ENCODE data around the gene SETBP1.
"Not testable (repeated sequence)": the region's sequence is repeated elsewhere in the genome, so short reads cannot be mapped to it uniquely, and the experiment has no call there.

SETBP1 gene

DNA sequence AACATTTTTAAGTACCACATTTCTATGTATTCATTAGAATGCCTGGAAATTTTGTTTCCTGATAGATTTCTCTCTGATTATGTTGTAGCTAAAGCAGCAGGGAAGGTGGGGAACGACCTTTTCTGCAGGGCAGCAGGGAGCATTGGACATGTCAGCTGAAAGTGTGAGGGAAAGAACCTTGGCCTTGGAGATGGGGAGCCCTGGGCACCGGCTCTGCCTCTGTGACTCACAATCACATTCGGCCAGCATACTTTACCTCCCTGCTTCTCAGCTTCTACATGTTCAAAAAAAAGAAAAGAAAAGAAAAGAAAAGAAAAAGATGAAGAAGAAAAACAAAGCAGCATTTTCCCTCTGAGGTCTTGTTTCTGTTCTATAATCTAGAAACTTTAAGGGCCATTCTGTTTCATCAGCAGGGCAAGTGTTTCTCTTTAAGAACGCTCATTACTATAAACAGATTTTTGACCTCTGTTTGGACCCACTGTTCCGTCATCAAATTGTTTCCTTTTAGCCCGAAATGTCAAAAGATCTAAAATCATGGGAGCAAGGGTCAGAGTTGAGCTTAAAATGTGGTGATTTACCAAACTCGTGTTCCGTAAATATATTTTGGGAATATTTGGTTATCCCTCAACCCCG lies 27.9 kb downstream of the SETBP1 start:
- no peak for DNase-seq

GRCh38 chr18:44709307-44710126 lies 28.8 kb downstream of the SETBP1 start:
- DNase-seq, result no peak

GRCh38 chr18:44710931-44711330 lies 30.2 kb downstream of the SETBP1 start:
- no peak for DNase-seq

GRCh38 chr18:44712025-44712424 lies 31.3 kb downstream of the SETBP1 start:
- no peak for DNase-seq

DNA sequence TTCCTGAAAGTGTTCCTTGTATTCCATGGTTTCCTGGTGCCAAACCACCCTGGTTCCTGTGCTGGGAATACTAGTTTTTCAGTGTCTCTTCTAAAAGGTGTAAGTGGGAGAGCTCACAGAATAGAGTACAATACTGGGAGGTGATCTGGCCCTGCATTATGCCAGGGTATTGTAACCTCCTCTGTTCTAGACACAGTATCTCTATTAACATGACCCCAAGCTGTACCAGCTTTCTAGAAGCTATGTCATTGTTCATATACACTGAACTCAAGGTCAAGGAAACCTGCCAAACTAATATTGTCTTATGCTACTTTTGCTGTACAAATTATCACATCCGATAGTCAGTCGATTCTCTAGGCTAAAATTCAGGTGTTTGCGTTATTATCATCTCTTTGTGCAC lies 32.7 kb downstream of the SETBP1 start:
- no peak for DNase-seq

DNA sequence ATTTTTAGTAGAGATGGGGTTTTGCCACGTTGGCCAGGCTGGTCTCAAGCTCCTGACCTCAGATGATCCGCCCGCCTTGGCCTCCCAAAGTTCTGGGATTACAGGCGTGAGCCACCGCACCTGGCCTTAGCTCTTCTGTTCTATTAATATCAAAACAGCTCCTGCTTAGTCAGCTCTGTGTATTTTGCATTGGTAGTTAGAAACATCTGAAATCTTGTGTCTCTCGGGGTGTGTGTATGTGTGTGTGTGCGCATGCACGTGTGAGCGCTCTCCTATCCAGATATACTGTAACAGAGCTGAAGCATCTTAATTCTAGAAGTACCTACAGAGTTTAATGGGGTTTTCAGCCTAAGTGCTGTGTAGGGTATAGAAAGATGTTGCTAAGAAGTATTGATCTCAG lies 33.7 kb downstream of the SETBP1 start:
- no peak for DNase-seq

GRCh38 chr18:44715245-44715644 lies 34.6 kb downstream of the SETBP1 start:
- no peak for DNase-seq

DNA sequence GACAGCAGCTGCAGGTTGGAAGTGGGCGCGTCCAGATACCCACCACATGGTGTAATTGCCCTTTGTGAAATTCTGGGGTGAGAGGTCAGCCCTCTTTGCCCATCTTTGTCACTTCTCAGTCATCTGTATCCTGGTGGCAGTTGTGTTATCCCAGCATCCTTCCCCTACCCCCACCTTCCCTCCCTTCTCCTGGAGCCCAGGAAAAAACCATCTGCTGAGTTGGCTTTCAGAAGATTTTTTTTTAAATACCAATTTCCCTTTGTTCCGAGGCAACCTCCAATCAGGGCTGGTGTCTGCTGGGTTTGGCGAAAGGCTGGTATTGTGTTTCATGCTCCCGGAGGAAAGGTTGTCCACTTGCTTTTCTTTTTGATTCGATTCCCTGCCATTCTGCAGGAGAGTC lies 35.2 kb downstream of the SETBP1 start:
- no peak for DNase-seq

DNA sequence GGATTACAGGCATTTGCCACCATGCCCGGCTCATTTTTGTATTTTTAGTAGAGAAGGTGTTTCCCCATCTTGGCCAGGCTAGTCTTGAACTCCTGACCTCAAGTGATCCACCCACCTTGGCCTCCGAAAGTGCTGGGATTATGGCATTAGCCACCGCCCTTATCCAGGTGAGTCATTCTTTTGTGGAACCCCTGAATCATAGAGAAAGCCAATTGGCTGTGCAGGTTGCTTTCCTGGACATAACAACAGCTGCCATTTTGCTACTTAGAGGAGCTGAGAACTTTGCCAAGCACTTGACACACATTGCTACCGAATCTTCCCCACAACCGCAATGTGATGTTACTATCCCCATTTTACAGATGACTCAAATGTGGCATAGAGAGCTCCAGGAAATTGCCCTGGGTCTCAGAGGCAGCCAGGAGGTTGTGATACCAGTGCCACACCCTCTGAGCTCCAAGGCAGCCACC lies 36.0 kb downstream of the SETBP1 start:
- no peak for DNase-seq

GRCh38 chr18:44719519-44720060 lies 38.9 kb downstream of the SETBP1 start:
- DNase-seq, result no peak

DNA sequence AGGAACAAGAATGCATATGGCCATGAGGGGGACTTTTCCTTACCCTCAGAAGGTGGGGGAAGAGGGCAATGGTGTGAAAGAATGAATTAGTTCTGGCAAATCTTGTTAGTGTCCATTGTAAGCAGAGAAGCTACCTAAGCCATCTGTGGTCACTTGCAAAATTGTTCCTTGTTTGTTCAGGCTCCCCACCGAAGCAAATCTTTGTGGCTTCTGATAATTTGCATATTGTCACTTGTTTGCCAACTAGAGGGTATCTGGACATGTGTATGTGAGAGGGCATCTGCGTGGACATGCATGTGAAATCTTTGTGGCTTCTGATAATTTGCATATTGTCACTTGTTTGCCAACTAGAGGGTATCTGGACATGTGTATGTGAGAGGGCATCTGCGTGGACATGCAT lies 41.1 kb downstream of the SETBP1 start:
- not testable (repeated sequence) for DNase-seq

- DNase-seq, result no peak
Observed at GRCh38 chr18:44723411-44723810, 42.7 kb downstream of the SETBP1 start.

GRCh38 chr18:44724105-44724778 lies 43.6 kb downstream of the SETBP1 start:
- no peak for DNase-seq

DNA sequence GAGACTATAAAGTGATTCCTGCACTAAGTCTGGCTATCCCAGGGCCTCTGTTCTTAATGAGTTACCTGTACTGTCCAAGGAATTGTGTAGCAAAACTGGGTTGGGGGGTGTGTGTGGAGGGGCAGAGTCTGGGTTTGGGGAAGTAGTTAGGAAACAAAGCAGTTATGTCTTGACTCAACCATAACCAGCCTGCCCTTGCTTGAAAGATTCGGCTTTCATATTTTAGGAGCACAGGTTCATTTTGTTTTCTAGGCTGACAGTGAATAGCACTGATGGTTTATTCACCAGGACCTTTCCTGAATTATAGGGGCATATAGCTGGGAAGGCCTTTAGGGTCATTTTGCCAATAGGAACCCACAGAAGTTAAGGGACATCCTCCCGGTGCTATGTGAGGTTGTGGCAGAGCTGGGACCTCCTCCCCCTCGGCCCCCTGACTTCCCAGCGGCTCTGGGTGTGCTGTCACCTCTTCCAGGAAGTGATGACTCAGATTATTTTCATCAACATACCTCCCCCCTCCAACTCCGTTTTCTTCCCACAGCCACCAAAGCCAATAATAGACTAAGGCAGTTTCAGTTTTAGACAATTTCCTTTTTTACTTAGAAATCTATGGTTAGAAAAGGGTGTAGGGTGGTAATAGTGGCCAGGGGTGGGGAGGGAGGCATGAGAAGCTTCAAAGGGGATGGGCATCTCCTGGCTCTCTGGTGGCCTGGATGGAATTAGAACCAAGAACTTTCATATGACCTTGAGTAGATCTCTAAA lies 44.8 kb downstream of the SETBP1 start:
- peak; percentile 25 for DNase-seq

GRCh38 chr18:44726059-44726421 lies 45.4 kb downstream of the SETBP1 start:
- DNase-seq, result no peak

GRCh38 chr18:44727291-44727690 lies 46.6 kb downstream of the SETBP1 start:
- no peak for DNase-seq

GRCh38 chr18:44729631-44730101 lies 49.0 kb downstream of the SETBP1 start:
- DNase-seq, result no peak

DNA sequence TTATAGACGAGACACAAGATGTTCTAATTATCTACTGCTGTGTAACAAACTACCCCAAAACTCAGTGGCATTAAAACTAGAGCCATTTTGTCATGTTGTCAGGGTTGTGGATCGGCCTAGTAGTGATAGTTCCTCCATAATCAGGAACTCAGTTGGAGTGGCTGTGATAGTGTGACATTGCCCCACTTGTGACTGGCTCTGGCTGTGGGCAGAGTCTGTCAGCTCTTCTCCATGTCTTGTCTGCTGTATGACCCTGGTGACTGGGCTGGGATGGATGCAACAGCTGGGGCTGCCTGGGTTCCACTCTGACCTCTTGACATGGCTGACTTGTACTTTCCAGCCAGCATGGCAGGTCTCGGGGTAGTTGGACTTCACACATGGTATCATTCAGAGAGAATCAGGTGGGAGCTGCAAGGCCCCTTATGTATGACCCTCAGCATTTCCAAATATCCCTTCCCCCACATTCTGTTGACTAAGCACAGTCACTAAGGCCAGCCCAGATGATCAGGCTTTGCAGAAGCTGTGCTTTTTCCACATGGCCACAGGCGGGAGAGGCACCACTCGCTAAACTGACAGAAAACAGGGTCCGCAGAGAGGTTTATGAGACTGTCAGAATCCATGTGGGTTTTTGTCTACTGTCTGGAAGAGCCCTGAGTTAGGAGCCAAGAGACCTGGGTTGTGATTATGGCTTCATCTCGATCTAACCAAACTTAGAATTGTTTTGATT lies 50.3 kb downstream of the SETBP1 start:
- DNase-seq, result no peak

DNA sequence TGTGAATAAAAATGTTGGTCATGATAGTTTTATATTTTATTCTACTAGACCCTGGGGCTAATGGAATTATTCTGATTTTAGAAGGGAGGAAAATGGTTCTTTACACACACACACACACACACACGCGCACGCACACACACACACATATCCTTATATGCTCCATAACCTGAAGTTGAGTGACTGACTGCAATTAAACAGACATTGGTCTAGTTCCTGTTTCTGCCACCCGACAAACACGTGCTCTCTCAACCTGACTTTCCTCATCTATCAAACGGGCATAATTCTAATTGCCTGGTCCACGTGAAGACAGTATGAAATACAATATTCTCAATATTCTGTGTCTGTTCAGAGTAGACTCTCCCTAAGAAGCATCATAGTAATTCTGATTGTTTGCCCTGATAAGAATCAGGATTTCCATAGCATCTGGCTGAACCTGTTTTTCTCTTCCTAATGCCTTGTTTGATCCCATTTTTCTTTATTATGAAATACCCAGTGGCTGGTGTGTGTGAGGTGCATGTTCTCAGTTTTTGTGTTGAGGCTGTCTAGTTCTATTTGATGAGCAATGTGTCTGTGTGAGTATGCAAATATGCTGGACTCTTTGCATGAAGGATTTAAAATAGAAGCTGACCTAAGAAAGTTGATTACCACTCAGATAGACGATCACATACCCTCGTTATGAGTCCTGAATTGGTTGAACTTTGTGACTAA lies 51.0 kb downstream of the SETBP1 start:
- DNase-seq, result no peak

DNA sequence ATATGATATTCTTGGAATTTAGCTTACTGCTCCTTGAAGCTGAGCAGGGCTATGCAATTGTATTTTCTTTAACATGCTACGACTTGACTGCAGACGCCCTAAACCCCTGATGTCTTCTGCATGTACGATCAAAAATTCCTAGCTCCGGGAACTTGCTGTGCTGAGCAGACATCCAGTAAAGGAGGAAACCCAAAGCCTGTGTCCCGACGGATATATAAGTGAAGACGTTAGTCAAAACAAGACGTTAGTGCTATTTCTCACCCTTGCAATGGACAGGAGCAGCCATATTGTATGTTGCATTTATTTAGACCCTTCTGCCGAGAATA lies 51.5 kb downstream of the SETBP1 start:
- no peak for DNase-seq

DNA sequence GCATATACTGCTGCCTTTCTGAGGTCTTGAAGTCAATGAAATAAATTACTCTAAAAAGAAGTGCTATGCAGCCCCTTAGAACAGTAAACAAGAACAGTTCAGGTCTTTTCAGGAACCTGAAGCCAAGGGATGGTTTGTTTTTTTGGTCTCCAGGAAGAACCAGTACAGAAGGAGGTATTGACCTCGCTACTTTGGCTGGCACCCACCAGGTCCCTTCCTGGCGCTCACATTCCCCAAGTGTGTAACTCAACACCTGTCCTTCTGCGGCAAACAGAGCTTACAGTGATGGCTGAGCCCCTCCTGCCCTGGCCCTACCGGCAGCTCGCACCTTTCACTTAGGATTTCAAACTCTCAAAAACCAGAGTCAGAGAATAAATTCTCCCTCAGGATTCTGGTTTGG lies 51.9 kb downstream of the SETBP1 start:
- no peak for DNase-seq
